Activated CD4-positive, alpha-beta T cell treated with anti-CD3 and anti-CD28 coated beads, Interleukin-2, amount 50 U/mL, for 24 hours (primary cell): ENCODE measurements around the gene AMBRA1.

Source experiments
- DNase-seq, 2 donors: peaks; one replicate each; pipeline ENCODE4 v3.0.0-alpha.2; 2020; ENCODE audit warnings: low read depth in 1 of 2, low spot score in 1 of 2

AMBRA1 gene

DNA sequence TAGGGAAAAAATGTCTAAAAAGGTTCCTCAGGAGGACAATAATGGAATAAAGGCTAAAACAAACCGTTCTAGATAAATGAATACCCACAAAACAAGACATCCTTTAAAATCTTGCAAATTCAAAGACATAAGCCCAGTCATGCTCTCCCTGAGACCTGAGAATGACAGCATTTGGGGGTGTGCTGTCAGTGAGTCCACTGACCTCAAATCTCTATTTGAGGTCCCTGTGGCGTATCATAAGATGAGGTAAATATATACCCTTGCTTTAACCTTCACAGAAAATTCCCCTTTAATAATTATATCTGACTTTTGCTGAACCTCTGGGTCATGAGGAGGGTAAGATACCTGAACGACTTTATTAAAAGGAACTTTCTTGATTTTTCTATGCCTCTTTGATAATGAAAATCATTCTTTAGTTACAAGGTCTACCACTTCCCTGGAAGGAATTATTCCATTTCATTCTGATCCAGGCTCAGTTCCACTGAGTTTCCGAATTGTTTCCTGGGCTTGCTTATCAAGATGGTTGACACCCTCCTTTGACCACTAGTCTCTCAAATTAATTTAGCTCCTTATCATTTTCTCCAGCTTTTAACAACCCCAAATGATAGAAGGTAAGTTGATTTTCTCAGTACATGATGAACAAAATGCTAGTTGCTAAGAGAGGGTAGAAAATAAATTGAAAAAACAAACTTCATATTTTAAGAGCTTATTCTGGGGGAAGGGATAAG is 148.5 kb downstream of the AMBRA1 start:
- DNase-seq: no peak

DNA sequence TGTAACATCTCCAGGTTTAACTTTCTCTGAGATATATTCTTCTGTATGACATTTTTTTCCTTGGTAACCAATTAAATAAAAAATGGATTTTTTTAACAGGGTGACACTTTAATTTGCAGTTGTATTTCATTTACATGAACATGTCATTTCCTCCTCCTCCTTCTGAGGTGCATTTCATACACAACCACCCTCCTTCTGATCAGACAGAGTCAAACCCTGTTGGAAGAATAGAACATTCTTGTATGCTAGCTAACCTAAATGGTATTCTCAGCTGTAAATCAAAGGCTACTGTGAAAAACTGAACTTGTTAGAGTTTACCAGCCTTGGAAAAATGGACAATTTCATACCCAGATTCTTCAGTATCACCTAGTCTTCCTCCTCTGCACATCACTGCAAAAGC is 149.5 kb downstream of the AMBRA1 start:
- DNase-seq: no peak

GRCh38 chr11:46438211-46438610 is 155.6 kb downstream of the AMBRA1 start:
- no peak for DNase-seq

DNA sequence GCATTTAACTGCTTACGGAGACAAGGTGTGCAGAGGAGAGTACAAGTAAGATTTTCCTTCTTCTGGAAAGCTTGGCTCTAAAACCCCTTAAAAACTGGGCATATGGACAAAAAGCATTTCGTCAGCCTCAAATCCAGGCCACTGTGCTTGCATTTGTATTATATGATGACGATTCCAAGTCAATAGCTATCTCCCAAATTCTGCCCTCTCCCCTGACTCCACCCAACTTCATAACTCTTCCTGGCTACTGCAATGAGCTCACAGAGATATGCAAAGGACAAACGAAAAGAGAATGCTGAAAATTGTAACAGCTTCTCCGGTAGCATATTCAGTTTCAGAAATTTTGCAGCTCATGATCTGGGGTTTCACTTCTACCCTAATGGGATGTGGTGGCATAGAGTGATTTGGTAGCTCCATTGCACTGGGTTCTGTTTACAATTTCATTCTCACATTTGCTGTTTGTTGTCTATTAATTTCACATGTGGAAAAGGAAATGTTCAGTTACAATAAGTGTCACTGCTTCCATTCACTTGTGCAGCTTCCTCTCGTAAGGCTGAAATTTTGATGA is 156.6 kb downstream of the AMBRA1 start:
- no peak for DNase-seq

DNA sequence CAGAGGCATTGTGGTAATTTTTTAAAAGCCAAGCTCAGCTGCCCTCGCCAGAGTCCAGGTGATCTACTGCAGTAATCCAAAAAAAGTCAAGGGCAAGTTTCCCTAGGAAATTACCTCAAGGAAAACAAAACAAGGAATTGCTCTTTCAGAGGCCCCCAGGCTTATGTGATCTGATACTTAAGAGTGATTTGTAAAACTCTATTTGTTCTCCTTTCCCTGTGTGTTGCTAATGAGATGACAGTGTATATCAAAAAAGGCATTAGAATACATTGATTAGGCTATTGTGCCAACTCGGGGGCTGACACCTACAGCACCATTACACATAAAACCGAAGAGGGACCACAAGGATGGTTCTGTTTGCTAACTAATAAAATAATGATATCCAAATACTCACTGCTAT is 157.7 kb downstream of the AMBRA1 start:
- DNase-seq: no peak

DNA sequence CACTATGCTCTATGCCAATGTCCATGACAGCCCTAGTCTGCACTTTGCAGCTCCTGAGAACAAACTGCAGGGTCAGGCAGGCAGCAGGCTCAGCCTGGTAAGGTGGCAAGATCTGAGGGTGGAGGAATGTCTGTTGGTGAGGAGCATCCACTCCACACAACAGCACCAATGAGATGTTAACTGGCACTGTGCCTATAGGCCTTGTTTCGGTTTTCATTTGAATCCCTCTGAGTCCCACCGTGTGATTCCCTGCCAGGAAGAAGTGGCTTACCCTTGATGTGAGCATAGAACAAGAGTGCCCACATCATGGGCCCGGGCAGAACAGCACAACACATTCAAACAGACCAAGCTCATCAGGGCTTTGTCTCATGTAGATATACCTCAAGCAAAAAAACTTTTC is 158.1 kb downstream of the AMBRA1 start:
- no peak for DNase-seq

GRCh38 chr11:46431211-46431610 is 162.6 kb downstream of the AMBRA1 start:
- DNase-seq: no peak

DNA sequence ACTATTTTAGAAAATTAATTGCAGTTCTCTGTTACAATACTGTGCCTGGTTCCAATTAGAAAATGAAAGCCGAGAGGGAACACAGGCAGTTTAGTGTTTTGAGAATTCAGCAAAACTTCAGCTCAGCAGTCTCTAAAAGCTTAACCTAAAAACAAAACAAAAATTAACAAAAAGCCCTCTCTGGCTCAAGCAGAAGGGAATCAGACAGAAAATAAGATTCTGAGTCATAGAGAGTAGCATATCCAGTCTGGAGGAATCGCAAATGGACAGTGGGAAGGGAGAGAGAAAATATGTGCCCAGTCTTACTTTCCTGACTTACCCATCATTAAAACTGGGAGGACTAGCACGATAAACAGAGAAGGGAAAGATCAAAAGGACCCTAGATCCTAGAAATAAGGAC is 164.1 kb downstream of the AMBRA1 start:
- no peak for DNase-seq

GRCh38 chr11:46427364-46427763 is 166.5 kb downstream of the AMBRA1 start:
- DNase-seq: no peak

GRCh38 chr11:46426233-46426991 is 167.4 kb downstream of the AMBRA1 start:
- DNase-seq: no peak

DNA sequence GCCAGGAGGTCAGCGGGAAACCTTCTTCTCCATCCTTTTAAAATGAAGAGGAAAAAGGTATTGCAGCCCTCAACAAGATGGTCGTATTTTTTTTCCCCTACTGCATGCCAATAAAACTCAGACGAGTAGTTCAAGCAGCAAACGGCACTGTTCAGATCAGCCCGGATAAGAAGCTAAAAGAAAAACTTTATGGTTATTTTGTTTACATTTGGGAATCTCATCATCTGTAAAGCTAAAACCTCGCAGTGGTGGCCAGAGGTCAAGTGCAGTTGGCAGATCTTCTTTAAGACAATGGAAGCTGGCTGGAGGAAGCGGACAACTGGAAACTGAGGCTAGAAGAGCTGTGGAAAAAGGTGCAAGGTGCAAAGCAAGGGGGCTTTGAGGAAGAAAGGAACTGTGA is 171.2 kb downstream of the AMBRA1 start:
- no peak for DNase-seq

DNA sequence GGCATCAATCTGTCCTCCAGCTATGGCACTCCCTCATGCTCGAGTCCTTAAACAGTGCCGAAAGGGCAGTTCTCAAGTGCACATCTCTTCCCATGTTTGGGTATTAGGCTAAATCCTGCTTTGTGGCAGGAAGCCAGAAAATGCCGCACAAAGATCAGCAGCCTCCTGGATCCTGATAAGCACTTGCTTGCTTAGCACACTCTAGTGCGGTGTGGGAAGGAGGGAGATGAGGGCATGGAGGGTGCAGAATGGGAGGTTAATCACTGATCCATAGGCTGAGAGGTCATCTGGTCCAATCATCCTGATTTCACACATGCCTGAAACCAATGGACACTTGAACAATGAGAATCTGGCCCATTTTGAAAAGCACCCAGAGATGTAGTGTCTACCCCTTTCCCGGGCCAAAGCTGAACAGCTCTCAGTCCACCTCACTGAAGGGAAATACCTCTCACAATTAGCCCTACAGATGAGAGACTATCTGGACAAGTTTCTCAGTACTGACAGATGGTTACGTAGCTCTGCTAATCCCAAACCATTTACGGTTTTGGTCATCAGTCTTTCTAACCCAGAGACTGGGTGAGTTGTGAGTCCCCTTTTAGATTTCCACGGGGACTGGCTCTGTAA is 172.5 kb downstream of the AMBRA1 start:
- DNase-seq: no peak

- DNase-seq: no peak
Observed at GRCh38 chr11:46420513-46420912, 173.3 kb downstream of the AMBRA1 start.

DNA sequence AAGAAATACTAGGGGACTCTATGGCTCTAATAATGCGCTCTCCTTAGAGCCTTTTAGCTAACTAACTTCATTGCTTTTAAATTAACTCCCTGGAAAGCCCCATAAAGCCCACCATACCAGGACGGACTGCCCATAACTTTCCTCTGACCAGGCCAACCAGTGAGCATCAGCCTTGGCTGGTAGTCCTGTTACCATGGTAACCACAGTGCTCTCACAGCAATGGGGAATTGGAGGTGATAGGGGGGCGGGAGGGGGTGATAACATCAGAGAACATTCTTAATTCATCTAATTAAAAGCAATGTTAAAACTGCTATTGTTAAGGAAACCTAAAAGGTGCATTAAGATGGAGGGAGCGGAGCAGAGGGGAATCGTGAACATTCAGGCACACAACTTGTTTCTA is 175.1 kb downstream of the AMBRA1 start:
- no peak for DNase-seq

DNA sequence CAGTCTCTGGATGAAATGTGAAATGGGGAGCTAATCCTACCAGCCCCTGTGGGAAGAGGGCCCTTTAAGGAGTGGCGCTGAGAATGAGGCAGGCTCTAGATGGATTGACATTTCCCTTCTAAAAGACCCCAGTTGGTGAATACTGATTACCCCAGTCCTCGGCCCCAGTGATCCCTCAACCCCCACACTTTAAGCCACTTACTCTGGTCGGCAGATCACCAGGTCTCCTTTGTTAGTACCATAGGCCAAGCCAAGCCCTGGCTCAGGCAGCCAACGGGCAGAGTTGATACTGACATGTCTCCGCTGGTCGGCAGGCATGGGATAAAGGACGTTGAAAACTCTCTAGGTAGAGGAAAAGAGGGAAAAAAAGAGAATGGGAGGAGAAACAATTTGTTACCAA is 176.1 kb downstream of the AMBRA1 start:
- DNase-seq: no peak

GRCh38 chr11:46414879-46415278 is 178.9 kb downstream of the AMBRA1 start:
- DNase-seq: no peak

DNA sequence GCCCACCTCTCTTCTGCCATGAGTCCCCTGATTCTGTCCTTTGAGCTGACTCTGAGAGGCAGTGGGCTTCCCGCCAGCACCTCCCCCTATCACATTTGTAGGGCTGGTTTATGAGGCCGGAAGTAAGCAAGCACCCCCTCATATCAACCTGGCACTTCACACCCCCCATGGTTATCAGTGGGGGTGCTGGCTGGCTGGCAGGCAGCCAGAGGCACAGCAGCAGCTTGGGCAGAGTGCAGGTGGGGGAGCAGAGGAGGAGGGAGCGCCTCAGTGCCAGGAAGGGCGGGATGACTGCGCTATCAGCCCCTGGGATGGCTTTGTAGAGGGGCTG is 179.4 kb downstream of the AMBRA1 start:
- no peak for DNase-seq

DNA sequence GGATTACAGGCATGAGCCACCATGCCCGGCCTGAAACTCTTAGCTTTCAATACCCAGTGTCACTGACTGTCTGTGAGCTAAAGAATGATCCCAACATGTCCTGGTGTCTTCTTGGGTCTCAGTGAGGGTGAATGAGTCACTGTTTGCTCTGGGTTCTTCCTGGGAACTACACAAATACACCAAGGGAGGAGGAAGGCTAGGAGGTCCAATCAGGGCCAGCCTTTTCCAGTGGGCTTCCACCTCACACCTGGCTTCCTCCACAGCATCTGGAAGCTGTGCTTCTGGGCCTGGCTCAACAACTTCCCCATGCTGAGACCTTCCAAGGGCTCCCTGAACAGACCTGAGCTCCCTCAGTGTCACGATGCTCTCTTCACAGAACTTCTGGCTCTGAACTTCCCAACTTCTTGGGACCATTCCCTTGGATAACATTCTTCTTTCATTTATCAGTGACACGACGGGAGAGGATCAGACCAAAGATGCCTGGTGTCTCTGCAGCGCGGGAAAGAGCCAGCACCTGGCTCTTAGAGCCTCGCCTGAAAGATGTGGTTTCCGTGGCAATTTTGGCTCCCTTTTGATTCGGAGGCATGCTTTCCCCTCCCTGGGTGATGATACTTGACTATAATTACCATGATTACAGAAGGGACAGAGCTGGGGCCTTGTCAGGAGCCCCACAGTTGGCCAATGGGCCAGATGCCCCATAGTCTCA is 179.9 kb downstream of the AMBRA1 start:
- no peak for DNase-seq

DNA sequence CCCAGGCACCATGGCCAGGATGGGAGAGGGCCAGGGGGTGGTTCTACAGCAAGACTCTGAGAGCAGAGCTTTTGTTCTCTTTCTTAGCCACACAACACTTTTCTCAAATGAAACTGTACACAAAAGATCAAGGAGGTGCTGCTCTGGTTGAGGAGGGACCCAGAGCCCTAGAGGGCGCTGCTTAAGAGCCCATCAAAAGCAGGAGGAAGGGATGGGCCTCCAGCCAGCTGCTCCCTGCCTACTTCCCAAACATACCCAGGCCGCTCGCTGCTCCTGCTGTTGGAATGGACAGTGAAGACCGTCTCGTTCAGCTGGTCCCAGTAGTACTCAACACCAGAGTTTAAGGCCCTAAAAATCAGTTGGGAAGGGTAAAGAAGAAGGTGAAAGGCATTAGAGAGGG is 183.8 kb downstream of the AMBRA1 start:
- DNase-seq: no peak

GRCh38 chr11:46408407-46408986 is 185.3 kb downstream of the AMBRA1 start:
- DNase-seq: no peak

- no peak for DNase-seq
Observed at GRCh38 chr11:46407635-46408034, 186.2 kb downstream of the AMBRA1 start.
